Measurements from ENCODE around the gene PADI3.
A peak's percentile ranks its signal among the peaks of the same experiment; 100 is the strongest.

PADI3 gene

GRCh38 chr1:17274186-17275170 lies 25.6 kb downstream of the PADI3 start:
- peak in 1 of 2 experiments; percentile 6 for DNase-seq

DNA sequence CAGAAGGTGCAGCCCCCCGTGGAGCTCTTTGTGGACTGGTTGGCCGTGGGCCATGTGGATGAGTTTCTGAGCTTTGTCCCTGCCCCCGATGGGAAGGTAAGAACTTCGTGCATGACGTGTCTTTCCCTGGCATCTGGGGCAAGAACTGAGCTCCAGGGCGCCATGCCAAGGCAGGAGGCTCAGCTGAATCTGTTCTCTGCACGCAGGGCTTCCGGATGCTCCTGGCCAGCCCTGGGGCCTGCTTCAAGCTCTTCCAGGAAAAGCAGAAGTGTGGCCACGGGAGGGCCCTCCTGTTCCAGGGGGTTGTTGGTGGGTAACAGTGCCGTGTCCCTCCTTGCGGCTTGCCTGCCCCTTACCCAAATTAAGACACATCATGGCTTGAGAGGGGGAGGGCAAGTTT lies 27.7 kb downstream of the PADI3 start:
- no peak for DNase-seq

DNA sequence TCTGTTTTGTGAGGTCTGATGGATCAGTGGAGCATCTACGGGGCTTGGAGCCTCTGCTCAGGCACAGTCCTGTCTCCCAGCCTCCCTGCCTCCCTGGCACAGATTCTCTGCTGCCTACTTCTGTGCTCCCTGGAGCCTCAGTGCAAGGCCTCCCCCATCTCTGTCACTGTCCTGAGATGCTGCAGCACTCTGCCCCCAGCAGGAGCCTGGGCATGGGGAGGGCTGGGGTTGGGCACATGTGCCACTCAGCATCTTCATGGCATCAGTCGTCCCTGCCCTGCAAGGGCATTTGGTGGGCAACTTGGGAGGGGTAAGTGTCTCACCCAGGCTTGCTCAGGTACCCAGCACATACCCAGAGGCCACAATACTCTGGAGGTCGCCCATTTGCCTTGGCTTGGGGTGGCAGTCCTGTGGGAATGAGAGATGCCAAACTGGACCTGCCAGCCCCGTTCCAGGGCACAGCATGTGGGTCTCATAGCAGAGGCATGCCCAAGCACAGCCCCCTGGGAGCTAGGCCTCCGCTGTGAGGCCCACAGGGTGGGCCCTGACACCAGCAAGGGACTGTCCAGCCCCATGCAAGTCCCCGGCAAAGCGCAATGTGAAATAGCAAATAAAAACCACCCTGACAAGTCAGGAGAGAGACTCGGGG lies 28.7 kb downstream of the PADI3 start:
- DNase-seq = no peak

GRCh38 chr1:17278996-17279830 lies 30.3 kb downstream of the PADI3 start:
- DNase-seq = no peak

DNA sequence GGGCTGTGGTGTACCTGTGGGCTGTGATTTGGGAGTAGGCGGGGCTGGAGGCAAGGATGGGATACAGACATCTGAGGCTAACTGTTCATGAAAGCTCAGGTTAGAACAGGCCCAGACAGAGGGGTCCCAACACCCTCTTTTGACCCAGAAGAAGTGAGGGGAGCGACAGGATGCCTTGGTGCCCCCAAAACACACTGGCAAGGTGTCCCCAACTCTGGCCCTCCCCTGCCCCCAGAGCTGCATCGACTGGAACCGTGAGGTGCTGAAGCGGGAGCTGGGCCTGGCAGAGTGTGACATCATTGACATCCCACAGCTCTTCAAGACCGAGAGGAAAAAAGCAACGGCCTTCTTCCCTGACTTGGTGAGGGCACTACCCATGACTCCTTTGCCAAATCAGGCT lies 31.5 kb downstream of the PADI3 start:
- DNase-seq = no peak

DNA sequence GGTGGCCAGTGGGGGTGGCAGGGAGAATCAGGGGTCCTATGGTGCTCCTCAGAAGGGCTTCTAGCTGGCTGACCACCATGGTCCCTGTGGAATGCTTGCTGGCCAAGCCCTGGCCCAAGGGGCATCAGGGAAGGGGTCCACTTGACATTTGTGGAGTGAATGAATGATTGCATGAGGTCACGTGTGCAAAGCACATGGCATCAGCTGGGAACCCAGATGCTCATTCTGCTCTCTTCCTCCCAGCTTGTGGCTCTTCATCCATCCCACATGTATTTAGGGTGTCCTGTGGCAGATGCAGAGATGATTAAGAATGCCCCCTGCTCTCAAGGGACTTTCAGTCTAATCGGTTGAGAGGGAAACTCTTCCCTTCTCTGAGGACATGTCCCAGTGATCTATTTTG lies 32.0 kb downstream of the PADI3 start:
- DNase-seq = no peak

- no peak for DNase-seq
These were observed 32.9 kb downstream of the PADI3 start for GRCh38 chr1:17281775-17282181.

DNA sequence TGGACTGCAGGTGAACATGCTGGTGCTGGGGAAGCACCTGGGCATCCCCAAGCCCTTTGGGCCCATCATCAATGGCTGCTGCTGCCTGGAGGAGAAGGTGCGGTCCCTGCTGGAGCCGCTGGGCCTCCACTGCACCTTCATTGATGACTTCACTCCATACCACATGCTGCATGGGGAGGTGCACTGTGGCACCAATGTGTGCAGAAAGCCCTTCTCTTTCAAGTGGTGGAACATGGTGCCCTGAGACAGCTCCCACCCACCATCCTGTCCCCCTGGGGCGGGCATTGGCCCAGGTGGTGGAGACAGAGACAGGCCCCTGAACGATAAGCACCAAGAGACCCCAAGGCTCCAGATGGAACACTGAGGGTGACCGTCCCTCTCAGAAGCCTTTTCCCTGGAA lies 33.9 kb downstream of the PADI3 start:
- DNase-seq = no peak

- DNase-seq = no peak
These were observed 37.7 kb downstream of the PADI3 start for GRCh38 chr1:17286646-17287045.

GRCh38 chr1:17287130-17287776 lies 38.4 kb downstream of the PADI3 start:
- no peak for DNase-seq

DNA sequence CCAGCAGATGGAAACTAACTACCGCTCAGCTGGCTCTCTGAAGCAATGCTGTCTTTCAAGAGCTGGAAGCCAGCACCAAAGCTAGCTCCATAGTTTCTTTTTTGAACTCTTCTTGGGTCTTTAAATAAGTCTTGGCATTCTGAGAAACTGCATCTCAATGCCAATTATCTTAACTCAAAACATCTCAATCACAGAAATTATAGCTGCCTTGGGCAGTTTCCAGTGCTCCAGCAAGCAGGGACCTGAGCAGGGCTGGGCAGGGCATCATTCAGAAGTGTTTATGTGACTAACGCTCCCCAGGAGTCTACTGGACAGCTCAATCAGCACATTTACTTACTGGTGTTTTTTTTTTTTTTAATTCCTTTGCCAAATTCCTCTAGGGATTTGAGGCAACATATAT lies 40.8 kb downstream of the PADI3 start:
- no peak for DNase-seq

DNA sequence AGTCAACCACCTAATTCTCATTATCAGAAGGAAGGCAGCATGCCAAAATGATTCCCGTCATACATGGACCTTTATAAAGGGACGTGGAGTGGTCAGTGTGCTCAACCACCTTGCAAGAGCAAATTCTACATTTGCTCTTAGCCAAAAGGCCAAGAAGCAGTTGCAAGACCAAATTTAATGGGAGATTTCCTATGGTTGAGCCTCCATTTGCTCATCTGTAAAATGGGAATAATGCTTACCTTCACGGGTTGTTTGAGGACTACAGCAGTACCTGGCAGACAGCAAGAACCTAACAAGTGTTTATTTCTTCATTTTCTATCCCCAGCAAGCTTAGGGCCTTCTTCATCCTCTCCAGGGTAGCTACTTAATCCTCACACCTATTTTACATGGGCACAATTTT lies 41.7 kb downstream of the PADI3 start:
- no peak for DNase-seq

DNA sequence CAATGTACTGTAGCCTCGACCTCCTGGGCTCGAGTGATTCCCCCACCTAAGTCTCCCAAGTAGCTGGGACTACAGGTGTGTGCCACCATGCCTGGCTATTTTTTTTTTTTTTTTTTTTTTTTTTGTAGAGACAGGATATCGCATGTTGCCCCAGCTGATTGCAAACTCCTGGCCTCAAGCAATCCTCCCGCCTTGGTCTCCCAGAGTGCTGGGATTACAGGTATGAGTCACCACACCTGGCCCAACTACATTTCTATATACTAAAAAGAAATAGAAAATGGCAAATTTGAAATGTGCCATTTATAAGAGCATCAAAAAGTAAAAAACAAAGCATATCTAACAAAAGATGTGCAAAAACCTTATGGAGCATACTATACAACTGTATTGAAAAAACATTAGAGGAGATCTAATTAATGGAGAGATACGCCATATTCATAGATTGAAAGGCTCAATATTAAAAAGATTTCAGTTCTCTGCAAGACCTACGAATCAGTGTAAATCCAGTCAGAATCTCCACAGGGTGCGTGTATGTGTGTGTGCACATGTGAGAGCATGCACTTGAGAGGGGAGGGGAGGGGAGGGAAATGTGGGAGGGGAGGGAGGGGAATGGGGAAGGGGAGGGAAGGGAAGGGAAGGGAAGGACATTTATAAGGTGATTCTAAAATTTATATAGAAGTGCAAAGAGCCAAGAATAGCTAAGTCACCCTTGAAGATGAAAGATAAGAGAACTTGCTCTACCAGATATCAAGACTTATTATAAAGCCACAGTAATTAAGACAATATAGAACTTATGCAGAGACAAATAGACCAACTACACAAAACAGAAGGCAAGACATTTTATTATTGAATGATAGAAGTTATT lies 43.6 kb downstream of the PADI3 start:
- DNase-seq = no peak

DNA sequence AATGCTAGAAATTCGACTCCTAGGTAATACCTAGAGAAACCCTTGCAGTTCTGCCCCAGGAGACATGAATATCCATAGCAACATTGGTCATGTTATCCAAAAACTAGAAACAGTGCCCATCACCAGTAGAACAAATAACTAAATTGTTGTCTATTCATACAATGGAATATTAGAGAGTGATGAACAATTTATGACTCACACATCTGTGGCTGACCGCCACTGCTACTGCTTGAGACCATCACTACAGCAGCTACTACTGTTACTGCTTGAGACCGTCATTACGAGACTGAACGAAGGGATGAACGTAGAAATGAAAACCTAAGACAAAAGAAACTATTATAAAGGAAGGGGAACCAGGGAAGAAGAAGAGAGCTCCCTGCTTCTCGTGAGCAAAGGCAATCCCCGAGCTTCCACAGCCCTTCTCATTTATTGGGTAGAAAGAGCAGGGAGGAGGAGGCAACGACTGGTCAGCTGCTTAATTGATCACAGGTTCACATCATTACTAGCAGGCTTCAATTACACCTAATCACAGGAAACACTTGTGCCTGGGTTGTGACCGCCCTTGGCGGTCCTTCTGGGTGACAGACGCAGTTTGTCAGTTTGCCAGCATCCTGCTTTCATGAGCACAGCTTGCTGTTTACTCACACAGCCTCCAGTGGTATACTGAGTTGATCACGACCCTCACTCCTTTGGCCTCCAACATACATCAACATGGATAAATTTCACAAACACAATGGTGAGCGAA lies 45.0 kb downstream of the PADI3 start:
- no peak for DNase-seq

- DNase-seq = no peak
These were observed 46.4 kb downstream of the PADI3 start for GRCh38 chr1:17295292-17295691.

GRCh38 chr1:17296086-17296485 lies 47.2 kb downstream of the PADI3 start:
- DNase-seq = no peak

- no peak for DNase-seq
These were observed 49.1 kb downstream of the PADI3 start for GRCh38 chr1:17297991-17298390.

DNA sequence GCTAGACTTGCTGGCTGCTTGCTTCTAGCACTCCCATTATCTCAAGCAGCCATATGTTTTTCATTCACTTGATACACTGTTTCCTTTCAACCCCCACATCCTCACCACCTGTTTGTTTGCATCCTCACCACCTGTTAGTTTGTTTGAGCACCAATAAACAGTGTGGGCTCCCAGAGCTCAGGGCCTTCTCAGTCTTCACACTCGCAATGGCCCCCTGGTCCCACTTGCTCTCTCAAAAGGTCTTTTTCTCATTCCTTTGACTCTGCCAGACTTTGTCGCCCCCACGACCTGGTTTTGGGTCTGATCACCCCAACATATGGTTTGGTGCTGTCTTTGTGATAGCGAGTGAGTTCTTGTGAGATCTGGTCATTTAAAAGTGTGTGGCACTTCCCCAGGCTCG lies 52.9 kb downstream of the PADI3 start:
- no peak for DNase-seq

DNA sequence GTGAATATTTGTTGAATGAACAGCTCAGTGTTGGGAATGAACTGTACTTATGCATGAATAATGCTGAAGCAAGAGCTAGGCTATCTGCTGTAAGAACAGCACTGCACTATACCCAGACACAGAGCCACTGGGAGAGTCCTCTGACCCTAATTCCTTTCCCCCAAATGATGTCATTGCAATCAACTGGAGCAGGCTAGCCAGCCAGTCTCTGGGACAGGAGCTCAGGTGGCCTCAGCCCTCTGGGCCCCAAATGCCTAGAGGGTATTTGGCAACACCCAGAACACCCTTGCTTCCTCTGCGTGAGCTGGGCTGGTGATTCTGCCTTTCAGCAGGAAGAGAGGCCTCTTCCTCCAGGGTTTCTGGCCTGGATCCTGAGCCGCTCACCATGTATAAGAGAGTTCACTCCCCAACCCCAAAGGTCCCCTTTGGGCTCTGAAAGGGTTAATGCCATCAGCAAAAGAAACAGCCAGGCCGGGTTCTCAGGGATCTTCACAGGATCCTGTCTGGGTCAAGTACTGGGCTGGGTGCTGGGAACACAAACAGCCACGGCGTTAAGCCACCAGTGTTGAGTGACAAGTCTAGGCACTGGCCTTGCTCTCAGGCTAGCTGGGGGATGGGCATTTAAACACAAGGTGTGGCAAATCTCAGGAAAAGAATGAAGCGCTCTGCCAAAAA lies 55.4 kb downstream of the PADI3 start:
- DNase-seq = no peak

DNA sequence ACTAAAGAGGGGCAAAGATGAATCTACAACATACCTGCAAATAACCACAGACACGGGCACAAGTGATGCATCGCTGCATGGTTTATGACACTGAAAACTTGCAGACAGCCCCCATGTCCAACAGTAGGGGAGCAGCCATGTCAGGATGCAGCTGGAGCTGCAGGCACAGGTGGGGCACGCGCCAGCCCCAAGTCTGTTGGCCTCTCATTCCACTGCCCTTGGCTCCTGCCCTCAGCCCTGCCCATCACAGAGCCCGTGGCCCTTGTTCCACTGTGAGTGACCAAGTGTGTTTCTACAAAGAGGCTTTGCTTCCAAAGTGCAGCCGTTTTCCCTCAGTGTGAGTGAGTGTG lies 55.9 kb downstream of the PADI3 start:
- no peak for DNase-seq

All from NCI-H187 (cell line).